DOHH2 (cell line): ENCODE data around the gene GATD1.

Source experiments
- CTCF ChIP-seq: fragments of 200-600 bp; sonication (generic); IDR thresholded peaks from one replicate; pipeline ENCODE4 v1.5.1; 2014; ENCODE audit warnings: antibody characterized with exemption, mild to moderate bottlenecking, low read depth, low read length; ENCODE audit not compliant: poor library complexity, severe bottlenecking
- EZH2phosphoT487 ChIP-seq: fragments of 200-600 bp; sonication (generic); IDR thresholded peaks from 2 replicates; pipeline ENCODE4 v1.6.1; 2017; ENCODE audit warnings: borderline replicate concordance, mild to moderate bottlenecking, antibody characterized with exemption, low read length, moderate library complexity, mixed read lengths

GRCh38 chr11:793556-793955 is 16.3 kb upstream of the GATD1 start:
- TF ChIP-seq CTCF (no peak), EZH2phosphoT487 (no peak)
